Omental fat pad (tissue), 4 donors: ENCODE results near the gene TM7SF3. TPM values are rescaled to one million over a fixed set of nuclear protein-coding genes. Genes with fewer than 3 reads are reported as not detected.
"Not testable (repeated sequence)": the region's sequence is repeated elsewhere in the genome, so short reads cannot be mapped to it uniquely, and the experiment has no call there.

Source experiments
- ATAC-seq: fragments of 150-250 bp; one replicate; pipeline ENCODE4 v1.9.1; 2016; ENCODE audit warnings: mild to moderate bottlenecking, moderate library complexity; ENCODE audit not compliant: low FRiP score
- DNase-seq: peaks from one replicate; pipeline ENCODE4 v3.0.0-alpha.2; 2019; ENCODE audit warnings: low spot score
- total RNA-seq, 4 donors: library from RNA; depleted of rRNA; stranded (reverse); fragments of >200 nt; gene quantifications; one replicate each; pipeline ENCODE4 v1.1.0, GENCODE V29; 2016
- TF ChIP-seq, protein P1 (sequence below), 3 donors: fragments of 450-650 bp; IDR thresholded peaks; one replicate each; pipeline ENCODE4 v1.5.1; 2016 to 2017; ENCODE audit warnings: antibody characterized with exemption in 3 of 3, mild to moderate bottlenecking in 3 of 3, moderate library complexity in 2 of 3

The TM7SF3 gene
- total RNA-seq, 4 donors from 2014 or later, result 33.9 to 92.5 (median 62.4) TPM

DNA sequence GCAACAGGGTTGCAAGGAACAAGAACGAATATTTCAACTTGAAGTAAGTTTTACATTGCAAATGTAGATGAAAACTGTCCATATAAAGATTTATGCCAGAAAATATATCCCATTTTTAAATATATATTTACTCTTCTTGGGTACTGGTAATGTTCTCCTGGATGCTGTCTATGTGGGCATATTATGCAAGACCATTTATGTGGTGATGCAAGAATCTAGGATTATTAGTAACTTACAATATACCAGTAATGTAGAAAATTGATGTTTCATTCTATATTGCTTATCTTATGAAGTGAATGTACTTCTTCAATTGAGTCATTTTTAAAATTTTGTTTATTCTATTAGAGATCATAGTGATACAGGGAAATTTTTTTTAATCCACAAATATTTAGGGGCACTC lies 50.8 kb downstream of the TM7SF3 start:
- TF ChIP-seq, protein P1, sequence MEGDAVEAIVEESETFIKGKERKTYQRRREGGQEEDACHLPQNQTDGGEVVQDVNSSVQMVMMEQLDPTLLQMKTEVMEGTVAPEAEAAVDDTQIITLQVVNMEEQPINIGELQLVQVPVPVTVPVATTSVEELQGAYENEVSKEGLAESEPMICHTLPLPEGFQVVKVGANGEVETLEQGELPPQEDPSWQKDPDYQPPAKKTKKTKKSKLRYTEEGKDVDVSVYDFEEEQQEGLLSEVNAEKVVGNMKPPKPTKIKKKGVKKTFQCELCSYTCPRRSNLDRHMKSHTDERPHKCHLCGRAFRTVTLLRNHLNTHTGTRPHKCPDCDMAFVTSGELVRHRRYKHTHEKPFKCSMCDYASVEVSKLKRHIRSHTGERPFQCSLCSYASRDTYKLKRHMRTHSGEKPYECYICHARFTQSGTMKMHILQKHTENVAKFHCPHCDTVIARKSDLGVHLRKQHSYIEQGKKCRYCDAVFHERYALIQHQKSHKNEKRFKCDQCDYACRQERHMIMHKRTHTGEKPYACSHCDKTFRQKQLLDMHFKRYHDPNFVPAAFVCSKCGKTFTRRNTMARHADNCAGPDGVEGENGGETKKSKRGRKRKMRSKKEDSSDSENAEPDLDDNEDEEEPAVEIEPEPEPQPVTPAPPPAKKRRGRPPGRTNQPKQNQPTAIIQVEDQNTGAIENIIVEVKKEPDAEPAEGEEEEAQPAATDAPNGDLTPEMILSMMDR (IDR thresholded peaks at IDR 0.05), result no peak
- no peak for ATAC-seq
- no peak for DNase-seq

DNA sequence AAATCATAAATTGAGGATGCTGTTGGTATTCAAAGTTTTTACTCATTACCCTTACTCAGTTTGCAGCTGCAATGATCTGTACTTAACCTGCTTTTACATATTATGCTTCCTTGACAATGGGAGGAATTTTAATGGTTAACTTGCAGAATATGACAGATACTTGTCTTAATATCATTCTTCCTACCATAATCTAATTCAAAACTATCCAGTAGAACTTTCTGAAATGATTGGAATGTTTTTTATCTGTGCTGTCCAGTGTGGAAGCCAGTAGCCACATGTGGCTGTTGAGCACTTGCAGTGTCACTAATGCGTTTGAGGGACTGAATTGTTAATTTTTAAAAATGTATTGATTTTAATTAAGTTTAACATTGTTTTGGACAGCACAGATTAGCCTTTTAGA lies 52.4 kb downstream of the TM7SF3 start:
- no peak for ATAC-seq
- DNase-seq, result no peak

DNA sequence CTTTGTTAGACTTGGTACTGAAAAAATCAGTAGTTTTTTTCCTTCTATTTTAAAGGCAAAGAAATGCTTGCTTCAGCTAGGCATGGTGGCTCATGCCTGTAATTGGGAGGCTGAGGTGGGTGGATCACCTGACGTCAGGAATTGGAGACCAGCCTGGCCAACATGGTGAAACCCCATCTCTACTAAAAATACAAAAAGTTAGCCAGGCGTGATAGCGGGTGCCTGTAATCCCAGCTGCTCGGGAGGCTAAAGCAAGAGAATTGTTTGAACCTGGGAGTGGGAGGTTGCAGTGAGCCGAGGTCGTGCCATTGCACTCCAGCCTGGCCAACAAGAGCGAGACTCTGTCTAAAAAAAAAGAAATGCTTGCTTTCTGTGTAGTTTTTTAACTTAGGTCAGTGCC lies 52.8 kb downstream of the TM7SF3 start:
- not testable (repeated sequence) for DNase-seq, ATAC-seq

More for the DNA sequence above, 52.4 kb downstream of the TM7SF3 start:
- TF ChIP-seq, protein P1 (IDR thresholded peaks at IDR 0.05), result no peak

DNA sequence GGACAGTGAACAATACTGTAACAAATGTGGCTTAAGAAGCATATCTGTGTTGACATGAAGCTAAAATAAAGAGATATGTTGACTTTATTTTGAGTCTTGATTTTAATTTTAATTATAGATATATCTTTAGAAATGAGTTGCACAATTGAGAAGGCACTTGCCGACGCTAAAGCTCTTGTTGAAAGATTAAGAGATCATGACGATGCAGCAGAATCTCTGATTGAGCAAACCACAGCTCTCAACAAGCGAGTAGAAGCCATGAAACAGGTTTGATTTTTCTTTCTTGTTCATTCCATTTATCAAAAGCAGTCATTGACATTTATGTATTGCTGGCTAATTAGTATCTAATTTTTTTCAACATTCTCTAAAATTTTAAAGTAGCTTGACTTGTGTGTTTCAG lies 60.2 kb downstream of the TM7SF3 start:
- ATAC-seq (no peak), DNase-seq (no peak)
- TF ChIP-seq, protein P1 (IDR thresholded peaks at IDR 0.05), result no peak

DNA sequence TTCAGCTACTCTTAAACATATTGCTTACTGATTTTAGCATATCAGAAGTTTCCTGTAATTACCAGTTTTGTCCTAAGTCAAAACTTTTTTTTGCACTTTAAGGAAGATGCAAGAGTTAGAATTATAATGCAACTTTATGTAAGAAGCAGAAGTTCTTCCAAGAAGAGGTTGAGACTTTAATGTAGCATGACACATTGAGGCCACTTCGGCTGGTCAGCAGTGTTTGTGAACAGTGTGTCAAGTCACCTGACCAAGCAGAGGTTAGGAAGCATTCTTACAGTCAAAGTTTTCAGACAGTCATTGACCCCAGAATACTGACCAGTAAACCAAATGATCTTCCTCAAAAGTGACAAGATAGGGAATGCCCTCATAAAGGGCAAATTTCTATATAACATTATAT lies 60.7 kb downstream of the TM7SF3 start:
- TF ChIP-seq, protein P1 (IDR thresholded peaks at IDR 0.05), result no peak
- no peak for ATAC-seq
- no peak for DNase-seq

DNA sequence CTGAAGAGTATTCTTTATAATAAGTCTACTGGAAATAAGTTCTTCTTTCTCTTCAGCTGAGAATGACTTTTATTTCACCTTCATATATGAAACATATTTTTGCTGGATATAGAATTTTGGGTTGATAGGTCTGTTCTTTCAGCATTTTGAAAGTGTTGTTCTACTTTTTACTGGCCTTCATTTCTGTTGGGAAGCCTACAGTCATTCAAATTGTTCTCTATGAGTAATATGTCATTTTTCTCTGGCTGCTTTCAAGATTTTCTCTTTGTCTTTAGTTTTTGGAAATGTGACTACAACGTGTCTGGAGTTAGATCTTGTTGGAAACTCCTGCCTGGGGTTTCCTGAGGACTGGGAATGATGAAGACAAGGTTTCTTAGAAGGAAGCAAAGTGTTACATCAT lies 65.9 kb downstream of the TM7SF3 start:
- no peak for DNase-seq
- ATAC-seq, result no peak
- TF ChIP-seq, protein P1 (IDR thresholded peaks at IDR 0.05), result no peak

DNA sequence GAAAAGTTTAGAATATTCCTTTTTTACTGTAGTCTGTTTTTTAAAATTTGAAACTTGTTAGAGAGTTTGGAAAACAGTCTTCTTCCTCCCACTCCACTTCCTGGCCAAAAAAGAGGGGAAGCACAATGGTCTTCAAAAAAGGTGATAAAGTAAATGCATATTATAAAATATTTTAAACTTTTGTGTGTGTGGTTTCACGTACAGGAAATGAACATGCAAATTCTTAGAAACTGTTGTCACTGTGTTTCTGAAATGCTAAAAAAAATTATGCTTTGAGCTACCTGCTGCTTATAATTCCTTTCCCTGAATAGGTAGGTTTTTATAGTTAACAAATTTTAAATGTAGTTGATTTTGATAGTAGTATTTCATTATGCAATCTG lies 73.0 kb downstream of the TM7SF3 start:
- DNase-seq (no peak), ATAC-seq (no peak)
- TF ChIP-seq, protein P1 (IDR thresholded peaks at IDR 0.05), result no peak
